HUES6 (cell line): ENCODE measurements around the gene VSIG8.
A peak's percentile ranks its signal among the peaks of the same experiment; 100 is the strongest.
"Not testable (repeated sequence)": the region's sequence is repeated elsewhere in the genome, so short reads cannot be mapped to it uniquely, and the experiment has no call there.

Experiments
- H3K27ac ChIP-seq: 2 replicates; pipeline ENCODE4 v1.7.0; 2013; ENCODE audit warnings: low read depth, mild to moderate bottlenecking, low read length, inconsistent platforms
- H3K27me3 ChIP-seq: 2 replicates; pipeline ENCODE4 v1.6.1; 2013; ENCODE audit warnings: low read length; ENCODE audit not compliant: control insufficient read depth, insufficient read depth
- H3K36me3 ChIP-seq: 2 replicates; pipeline ENCODE4 v1.6.1; 2013; ENCODE audit warnings: low read length; ENCODE audit not compliant: control insufficient read depth, insufficient read depth
- H3K4me1 ChIP-seq: 2 replicates; pipeline ENCODE4 v1.6.1; 2013; ENCODE audit warnings: low read length; ENCODE audit not compliant: control insufficient read depth, insufficient read depth
- H3K4me3 ChIP-seq: 2 replicates; pipeline ENCODE4 v1.5.1; 2013; ENCODE audit warnings: low read depth, low read length
- H3K9ac ChIP-seq: one replicate; pipeline ENCODE4 v1.6.1; 2013; ENCODE audit warnings: mild to moderate bottlenecking, low read length
- H3K9me3 ChIP-seq: 2 replicates; pipeline ENCODE4 v1.6.1; 2013; ENCODE audit warnings: low read depth, low read length; ENCODE audit not compliant: control insufficient read depth, insufficient read depth

The VSIG8 gene, protein sequence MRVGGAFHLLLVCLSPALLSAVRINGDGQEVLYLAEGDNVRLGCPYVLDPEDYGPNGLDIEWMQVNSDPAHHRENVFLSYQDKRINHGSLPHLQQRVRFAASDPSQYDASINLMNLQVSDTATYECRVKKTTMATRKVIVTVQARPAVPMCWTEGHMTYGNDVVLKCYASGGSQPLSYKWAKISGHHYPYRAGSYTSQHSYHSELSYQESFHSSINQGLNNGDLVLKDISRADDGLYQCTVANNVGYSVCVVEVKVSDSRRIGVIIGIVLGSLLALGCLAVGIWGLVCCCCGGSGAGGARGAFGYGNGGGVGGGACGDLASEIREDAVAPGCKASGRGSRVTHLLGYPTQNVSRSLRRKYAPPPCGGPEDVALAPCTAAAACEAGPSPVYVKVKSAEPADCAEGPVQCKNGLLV

GRCh38 chr1:159862557-159862956 lies at the start of gene VSIG8:
TSS of gene VSIG8 (minus strand) at chr1:159862657. CDS start at chr1:159862521, 136 bp downstream.
- no peaks in the 10 kb centered on the region for H3K36me3 ChIP-seq
- no peak within 1 kb of the TSS for H3K9ac ChIP-seq
- peaks cover 14% of the 10 kb centered on the region; the same call in 1 of the 2 replicates for H3K27me3 ChIP-seq
- peaks cover 10% of the 10 kb centered on the region; the same call in 1 of the 2 replicates for H3K4me1 ChIP-seq
- no peak within 1 kb of the TSS for H3K27ac ChIP-seq
- H3K9me3 ChIP-seq: no peaks in the 10 kb centered on the region
- no peak within 1 kb of the TSS for H3K4me3 ChIP-seq

DNA sequence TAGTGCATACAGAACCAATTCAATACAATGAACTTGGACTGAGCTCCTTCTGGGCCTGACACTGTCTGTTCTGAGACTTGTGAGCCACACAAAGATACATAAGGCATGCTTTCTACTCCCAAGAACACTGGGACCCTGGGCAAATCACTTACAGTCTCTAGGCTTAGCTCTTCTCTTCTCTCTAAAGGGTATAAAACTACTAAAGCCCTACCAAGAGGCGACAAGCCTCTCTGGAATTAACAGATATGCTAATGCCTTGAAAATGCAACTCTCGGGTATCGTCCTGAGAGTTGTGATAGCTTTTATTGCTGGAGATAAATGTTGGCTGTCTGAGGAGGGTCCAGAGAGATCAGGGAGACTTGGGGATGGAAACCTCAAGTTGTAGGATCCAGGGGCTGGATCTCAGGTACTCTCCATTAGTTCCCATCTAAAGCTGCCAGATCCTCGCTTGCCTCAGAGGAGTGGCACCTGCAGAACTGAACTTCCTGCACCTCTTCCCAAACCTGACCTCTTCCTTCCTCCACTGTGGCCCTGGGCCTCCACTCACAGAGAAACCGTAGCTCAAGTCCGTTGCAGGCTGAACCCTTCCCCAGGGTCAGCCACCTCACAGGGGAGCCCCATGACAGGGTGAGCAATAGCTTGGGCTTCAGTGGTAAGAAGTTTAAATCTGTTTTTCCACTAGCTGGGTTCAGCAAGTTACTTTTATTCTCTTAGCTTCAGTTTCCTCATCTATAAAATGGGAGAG lies 49.0 kb upstream of the VSIG8 start:
- Histone ChIP-seq H3K4me1 (peaks cover 70% of the 10 kb centered on the region), H3K27ac (peak overlapping the region; percentile 66; the same call in 1 of the 2 replicates), H3K4me3 (no peak overlapping the region), H3K9ac (peak overlapping the region; percentile 46), H3K27me3 (no peaks in the 10 kb centered on the region), H3K36me3 (no peaks in the 10 kb centered on the region), H3K9me3 (no peaks in the 10 kb centered on the region)

DNA sequence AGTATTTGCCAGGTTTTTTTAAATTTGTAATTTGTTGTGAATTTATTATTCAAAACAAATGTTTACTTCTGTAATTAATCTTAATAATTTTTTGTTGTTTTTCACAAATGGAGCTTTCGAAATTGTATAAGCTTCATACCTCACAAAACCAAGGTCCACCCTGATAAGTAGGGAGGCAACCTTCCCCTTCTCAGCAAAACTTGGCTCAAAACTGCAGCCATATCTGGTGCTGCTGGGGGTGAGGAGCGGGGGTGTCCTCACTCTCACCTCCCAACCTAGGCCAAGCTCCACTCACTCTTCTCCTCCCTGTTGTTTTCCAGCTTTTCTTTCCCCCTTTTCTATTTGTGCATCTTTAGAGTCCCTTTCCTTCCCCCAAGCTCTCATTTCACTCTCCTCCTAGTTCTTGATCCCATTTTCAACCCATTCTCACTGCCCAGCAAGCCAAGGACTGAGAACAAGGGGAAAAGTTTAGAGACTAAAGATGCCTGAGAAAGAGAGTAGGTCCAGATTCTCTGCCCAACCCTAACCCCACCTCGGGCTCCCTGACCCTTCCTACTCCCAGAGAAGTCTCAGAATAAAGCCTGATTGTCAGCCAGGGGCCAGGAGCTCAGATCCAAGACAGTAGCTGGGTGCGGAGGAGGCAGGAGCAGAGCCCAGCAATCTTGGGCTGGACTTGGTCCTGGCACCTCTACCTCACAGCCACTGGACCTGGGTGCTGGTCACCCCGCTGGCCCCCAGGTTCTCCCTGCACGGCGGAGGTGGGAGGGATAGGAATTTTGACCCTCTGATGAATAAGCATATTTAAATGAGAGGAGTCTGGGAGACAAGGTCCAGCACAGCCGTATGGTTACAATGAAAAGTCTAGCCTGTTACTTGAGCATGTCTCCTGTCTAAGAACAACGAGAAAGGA lies 45.8 kb upstream of the VSIG8 start:
- peaks cover 39% of the 10 kb centered on the region for H3K4me1 ChIP-seq
- no peaks in the 10 kb centered on the region for H3K27me3 ChIP-seq
- peaks cover 6% of the 10 kb centered on the region; the same call in 1 of the 2 replicates for H3K9me3 ChIP-seq
- no peak overlapping the region for H3K4me3 ChIP-seq
- H3K9ac ChIP-seq: no peak overlapping the region
- no peaks in the 10 kb centered on the region for H3K36me3 ChIP-seq
- no peak overlapping the region for H3K27ac ChIP-seq

DNA sequence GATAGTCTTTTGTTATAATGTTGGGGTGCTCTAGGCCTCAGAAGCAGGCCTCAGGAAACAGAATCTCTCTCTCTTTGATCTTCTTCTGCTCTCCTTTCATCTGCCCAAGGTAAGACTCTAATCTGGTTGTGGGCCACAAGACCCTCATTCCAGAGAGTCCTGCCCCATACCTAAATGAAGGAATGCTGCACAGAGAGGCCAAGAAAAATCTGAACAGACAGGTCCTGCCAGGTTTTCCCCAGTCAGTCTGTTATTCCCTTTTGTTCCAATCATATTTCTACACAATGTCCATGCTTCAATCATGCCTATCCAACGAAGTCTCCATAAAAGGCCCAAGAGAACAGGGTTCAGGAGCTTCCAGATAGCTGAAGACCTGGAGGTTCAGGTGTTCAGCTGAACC lies 44.5 kb upstream of the VSIG8 start:
- Histone ChIP-seq H3K36me3 (no peaks in the 10 kb centered on the region), H3K4me1 (peaks cover 34% of the 10 kb centered on the region), H3K27me3 (no peaks in the 10 kb centered on the region), H3K27ac (no peak overlapping the region), H3K9me3 (peaks cover 6% of the 10 kb centered on the region; the same call in 1 of the 2 replicates), H3K4me3 (no peak overlapping the region), H3K9ac (no peak overlapping the region)

DNA sequence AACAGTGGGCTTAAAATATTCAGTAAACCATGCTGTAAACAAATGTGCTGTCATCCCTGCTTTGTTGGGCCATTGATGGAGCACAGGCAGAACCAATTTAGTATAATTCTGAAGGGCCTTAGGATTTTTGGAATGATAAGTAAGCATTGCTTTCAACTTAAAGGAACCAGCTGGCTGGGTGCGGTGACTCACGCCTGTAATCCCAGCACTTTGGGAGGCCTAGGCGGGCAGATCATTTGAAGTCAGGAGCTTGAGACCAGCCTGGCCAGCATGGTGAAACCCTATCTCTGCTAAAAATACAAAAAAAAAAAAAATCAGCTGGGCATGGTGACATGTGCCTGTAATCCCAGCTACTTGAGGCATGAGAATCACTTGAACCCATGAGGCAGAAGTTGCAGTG lies 41.6 kb upstream of the VSIG8 start:
- H3K27ac ChIP-seq, H3K9ac ChIP-seq, H3K4me3 ChIP-seq, H3K9me3 ChIP-seq, H3K36me3 ChIP-seq: not testable (repeated sequence)
- Histone ChIP-seq H3K27me3 (peaks cover 10% of the 10 kb centered on the region), H3K4me1 (peaks cover 22% of the 10 kb centered on the region)

DNA sequence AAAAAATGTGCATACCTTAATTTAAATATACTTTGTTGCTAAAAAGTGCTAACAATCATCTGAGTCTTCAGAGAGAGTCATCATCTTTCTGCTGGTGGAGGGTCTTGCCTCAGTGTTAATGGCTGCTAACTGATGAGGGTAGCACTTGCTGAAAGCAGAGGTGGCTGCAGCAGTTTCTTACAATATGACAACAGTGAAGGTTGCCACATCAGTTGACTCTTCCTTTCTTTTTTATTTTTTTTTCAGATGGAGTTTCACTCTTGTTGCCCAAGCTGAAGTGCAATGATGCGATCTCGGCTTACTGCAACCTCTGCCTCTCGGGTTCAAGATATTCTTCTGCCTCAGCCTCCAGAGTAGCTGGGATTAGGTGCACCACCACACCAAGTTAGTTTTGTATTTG lies 40.1 kb upstream of the VSIG8 start:
- Histone ChIP-seq H3K27me3 (peaks cover 10% of the 10 kb centered on the region), H3K27ac (no peak overlapping the region), H3K4me3 (no peak overlapping the region), H3K9me3 (peaks cover 6% of the 10 kb centered on the region; the same call in 1 of the 2 replicates), H3K4me1 (peaks cover 15% of the 10 kb centered on the region), H3K9ac (no peak overlapping the region), H3K36me3 (no peaks in the 10 kb centered on the region)

DNA sequence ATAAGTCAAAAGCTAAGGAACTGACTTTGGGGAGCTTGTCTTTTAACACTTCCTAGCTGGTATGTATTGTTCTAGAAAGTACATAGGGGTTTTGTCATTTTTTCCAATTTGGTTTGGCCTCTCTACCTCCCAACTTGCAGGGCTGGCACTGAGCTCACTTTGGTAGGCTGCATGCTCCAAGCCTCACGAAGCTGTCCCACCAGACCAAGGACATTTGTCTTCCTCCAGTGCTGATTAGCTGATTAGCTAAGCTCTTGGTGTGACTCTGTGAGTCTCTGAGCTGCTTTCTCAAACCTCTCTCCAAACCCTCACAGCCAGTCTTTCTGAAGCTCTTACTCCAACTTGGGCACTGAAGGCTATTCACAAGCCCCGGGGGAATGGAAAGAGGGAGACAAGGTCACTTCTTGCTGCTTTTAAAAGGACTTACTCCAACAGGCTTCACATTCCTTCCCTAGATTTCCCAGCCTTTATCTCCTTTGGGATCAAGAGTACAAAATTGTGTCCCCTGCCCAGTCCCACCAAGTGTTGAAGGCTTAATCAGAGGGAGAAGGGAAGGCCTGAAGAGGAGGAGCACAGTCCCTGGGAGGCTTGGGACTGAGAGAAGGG lies 38.4 kb upstream of the VSIG8 start:
- peaks cover 6% of the 10 kb centered on the region; the same call in 1 of the 2 replicates for H3K9me3 ChIP-seq
- H3K4me1 ChIP-seq: peaks cover 15% of the 10 kb centered on the region
- no peaks in the 10 kb centered on the region for H3K36me3 ChIP-seq
- H3K27me3 ChIP-seq: peaks cover 10% of the 10 kb centered on the region
- no peak overlapping the region for H3K4me3 ChIP-seq
- no peak overlapping the region for H3K27ac ChIP-seq
- H3K9ac ChIP-seq: no peak overlapping the region

- Histone ChIP-seq H3K9me3 (peaks cover 6% of the 10 kb centered on the region; the same call in 1 of the 2 replicates), H3K4me1 (peaks cover 15% of the 10 kb centered on the region), H3K27me3 (peaks cover 10% of the 10 kb centered on the region), H3K4me3 (peak within 1 kb of the TSS; percentile 39), H3K36me3 (no peaks in the 10 kb centered on the region), H3K27ac (no peak within 1 kb of the TSS), H3K9ac (peak within 1 kb of the TSS; percentile 36)
Observed at GRCh38 chr1:159900086-159900680, 37.7 kb upstream of the VSIG8 start, which contains the start of gene CFAP45. TSS of gene CFAP45 (minus strand) at chr1:159900165. CDS start at chr1:159900098, 67 bp downstream.

GRCh38 chr1:159899634-159900033 lies 37.2 kb upstream of the VSIG8 start:
- H3K36me3 ChIP-seq, H3K9ac ChIP-seq, H3K9me3 ChIP-seq, H3K27ac ChIP-seq: not testable (repeated sequence)
- H3K4me1 ChIP-seq: peaks cover 15% of the 10 kb centered on the region
- peak overlapping the region; percentile 17; the same call in 1 of the 2 replicates for H3K4me3 ChIP-seq
- H3K27me3 ChIP-seq: peaks cover 10% of the 10 kb centered on the region

DNA sequence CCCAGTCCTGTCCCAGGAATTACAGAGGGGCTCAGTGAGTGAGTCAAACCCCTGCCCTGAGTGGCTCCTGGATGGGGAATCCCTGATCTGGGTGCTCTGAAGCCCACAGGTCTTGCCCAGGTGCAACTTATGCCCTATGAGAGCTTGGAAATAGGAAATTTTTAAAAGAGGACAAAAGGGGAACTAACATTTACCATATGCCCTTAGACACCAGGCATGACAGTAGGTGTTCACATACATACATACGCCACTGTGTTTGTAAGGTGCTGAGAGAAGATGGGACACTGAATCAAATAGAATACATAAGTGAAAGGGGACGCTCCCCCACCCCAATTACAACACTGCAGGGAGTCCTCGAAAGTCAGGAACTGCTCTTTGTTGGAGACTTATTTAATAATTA lies 36.1 kb upstream of the VSIG8 start:
- H3K4me3 ChIP-seq: no peak overlapping the region
- H3K9me3 ChIP-seq: peaks cover 1% of the 10 kb centered on the region; the same call in 1 of the 2 replicates
- H3K27ac ChIP-seq: no peak overlapping the region
- H3K4me1 ChIP-seq: peaks cover 15% of the 10 kb centered on the region
- no peaks in the 10 kb centered on the region for H3K36me3 ChIP-seq
- peaks cover 10% of the 10 kb centered on the region for H3K27me3 ChIP-seq
- H3K9ac ChIP-seq: no peak overlapping the region
